ENCODE data around the gene SLC25A12. TPM values are rescaled to one million over a fixed set of nuclear protein-coding genes. Genes with fewer than 3 reads are reported as not detected.
A peak's percentile ranks its signal among the peaks of the same experiment; 100 is the strongest.

SLC25A12 gene
- total RNA-seq, 4 donors from 2014 or later: 15.9 to 20.5 (median 18.6) TPM

- TF ChIP-seq EP300 (IDR thresholded peaks at IDR 0.05) (no peak), POLR2A (IDR thresholded peaks at IDR 0.05) (no peak), CTCF (IDR thresholded peaks at IDR 0.05) (no peak)
- Histone ChIP-seq H3K4me3 (no peak overlapping the region), H3K27me3 (no peaks in the 10 kb centered on the region), H3K36me3 (peaks cover 0 to 16% (median 0%) of the 10 kb centered on the region in 3 donors), H3K27ac (no peak overlapping the region), H3K9me3 (no peaks in the 10 kb centered on the region), H3K4me1 (no peaks in the 10 kb centered on the region)
- no peak for DNase-seq (ENCODE audit: low spot score in 2 of 2)
- 68 to 72% methylated on average over 6 of the region's 6 CpGs for WGBS, 2 donors
These were observed 95.8 kb downstream of the SLC25A12 start for GRCh38 chr2:171798156-171798820.

- Histone ChIP-seq H3K9me3 (no peaks in the 10 kb centered on the region), H3K4me3 (no peak overlapping the region), H3K27me3 (no peaks in the 10 kb centered on the region), H3K36me3 (peaks cover 0 to 48% (median 0%) of the 10 kb centered on the region in 3 donors), H3K27ac (no peak overlapping the region), H3K4me1 (no peaks in the 10 kb centered on the region)
- TF ChIP-seq CTCF (IDR thresholded peaks at IDR 0.05) (no peak), POLR2A (IDR thresholded peaks at IDR 0.05) (no peak), EP300 (IDR thresholded peaks at IDR 0.05) (no peak)
- 53 to 60% methylated on average over 4 of the region's 4 CpGs for WGBS, 2 donors
- DNase-seq (ENCODE audit: low spot score in 2 of 2): no peak
These were observed 99.1 kb downstream of the SLC25A12 start for GRCh38 chr2:171794918-171795317.

GRCh38 chr2:171793691-171794678 lies 100.1 kb downstream of the SLC25A12 start:
- peak in 1 of 2 donors; percentile 13 for DNase-seq (ENCODE audit: low spot score in 2 of 2)
- H3K27ac ChIP-seq: no peak overlapping the region
- 65 to 68% methylated on average over 6 of the region's 6 CpGs for WGBS, 2 donors
- no peaks in the 10 kb centered on the region for H3K9me3 ChIP-seq
- no peaks in the 10 kb centered on the region for H3K4me1 ChIP-seq
- H3K36me3 ChIP-seq: peaks cover 0 to 49% (median 0%) of the 10 kb centered on the region in 3 donors
- H3K4me3 ChIP-seq: no peak overlapping the region
- no peaks in the 10 kb centered on the region for H3K27me3 ChIP-seq
- TF ChIP-seq EP300 (IDR thresholded peaks at IDR 0.05) (no peak), CTCF (IDR thresholded peaks at IDR 0.05) (no peak), POLR2A (IDR thresholded peaks at IDR 0.05) (no peak)

GRCh38 chr2:171792886-171793580 lies 101.0 kb downstream of the SLC25A12 start:
- H3K27me3 ChIP-seq: no peaks in the 10 kb centered on the region
- H3K4me3 ChIP-seq: no peak overlapping the region
- no peaks in the 10 kb centered on the region for H3K4me1 ChIP-seq
- TF ChIP-seq EP300 (IDR thresholded peaks at IDR 0.05) (no peak), POLR2A (IDR thresholded peaks at IDR 0.05) (no peak), CTCF (IDR thresholded peaks at IDR 0.05) (no peak)
- no peaks in the 10 kb centered on the region for H3K9me3 ChIP-seq
- DNase-seq (ENCODE audit: low spot score in 2 of 2): no peak
- no peak overlapping the region for H3K27ac ChIP-seq
- peaks cover 0 to 59% (median 0%) of the 10 kb centered on the region in 3 donors for H3K36me3 ChIP-seq
- WGBS, 2 donors: 56 to 57% methylated on average over 4 of the region's 4 CpGs
